IMR-90 (cell line): Measurements from ENCODE around the gene NBEAL1. TPM values are rescaled to one million over a fixed set of nuclear protein-coding genes. Genes with fewer than 3 reads are reported as not detected.

Experiments used
- ATAC-seq: fragments of 200-7000 bp; cut with Tn5 transposase; 2 replicates; pipeline ENCODE4 v1.9.1; 2020; ENCODE audit warnings: low read depth, mild to moderate bottlenecking, moderate library complexity
- BruUV-seq: library from RNA; stranded (reverse); fragments of 400-500 nt; replicated peaks from 2 replicates; lab custom pipeline; 2021; lab: Mats Ljungman, UMichigan
- CTCF ChIA-PET: fragments of 300-600 bp; formaldehyde crosslinking; extraction: SDS; loops from one replicate; lab custom pipeline; 2021; ENCODE audit warnings: antibody characterized with exemption; lab: Yijun Ruan, JAX
- POLR2A ChIA-PET: fragments of 300-600 bp; sonication (Branson Sonifier 250); formaldehyde crosslinking; loops from one replicate; lab custom pipeline; 2022; ENCODE audit warnings: antibody characterized with exemption; ENCODE audit not compliant: unreplicated experiment; lab: Charles Lee
- DNase-seq: peaks from one replicate; pipeline ENCODE4 v3.0.0; 2013
- H2AFZ ChIP-seq: replicated peaks from 2 replicates; pipeline ENCODE3; 2013; ENCODE audit warnings: low read length, mild to moderate bottlenecking; ENCODE audit not compliant: poor library complexity
- H2AK5ac ChIP-seq: 2 replicates; pipeline ENCODE4 v1.6.1; 2013; ENCODE audit warnings: low read depth, low read length, inconsistent platforms
- H2AK9ac ChIP-seq: replicated peaks from 2 replicates; pipeline ENCODE3; 2013; ENCODE audit warnings: mild to moderate bottlenecking, low read depth, low read length, moderate library complexity; ENCODE audit not compliant: poor library complexity
- H2BK120ac ChIP-seq: 2 replicates; pipeline ENCODE4 v1.6.1; 2013; ENCODE audit warnings: low read depth, low read length, inconsistent platforms
- H2BK15ac ChIP-seq: 3 replicates; pipeline ENCODE4 v1.6.1; 2013; ENCODE audit warnings: low read depth, low read length, inconsistent platforms
- H2BK20ac ChIP-seq: 2 replicates; pipeline ENCODE4 v1.6.1; 2013; ENCODE audit warnings: low read depth, mild to moderate bottlenecking, inconsistent platforms, low read length, moderate library complexity
- H2BK5ac ChIP-seq: 2 replicates; pipeline ENCODE4 v1.6.1; 2013; ENCODE audit warnings: mild to moderate bottlenecking, low read depth, low read length, inconsistent platforms; ENCODE audit not compliant: poor library complexity, severe bottlenecking
- H3K14ac ChIP-seq: replicated peaks from 2 replicates; pipeline ENCODE4 v1.6.1; 2013; ENCODE audit warnings: low read depth, low read length, inconsistent platforms
- H3K18ac ChIP-seq: 2 replicates; pipeline ENCODE4 v1.6.1; 2013; ENCODE audit warnings: low read depth, low read length, control low read depth
- H3K23ac ChIP-seq: 2 replicates; pipeline ENCODE4 v1.6.1; 2013; ENCODE audit warnings: low read depth, low read length, inconsistent platforms
- H3K27ac ChIP-seq: 2 replicates; pipeline ENCODE4 v1.5.1; 2013; ENCODE audit warnings: mild to moderate bottlenecking, control low read depth, low read length; ENCODE audit not compliant: insufficient read depth
- H3K27me3 ChIP-seq: 2 replicates; pipeline ENCODE4 v1.6.1; 2013; ENCODE audit warnings: low read length; ENCODE audit not compliant: control insufficient read depth, insufficient read depth
- H3K36me3 ChIP-seq: 2 replicates; pipeline ENCODE4 v1.6.1; 2013; ENCODE audit warnings: low read length, mixed read lengths; ENCODE audit not compliant: control insufficient read depth, insufficient read depth
- H3K4ac ChIP-seq: 2 replicates; pipeline ENCODE4 v1.6.1; 2013; ENCODE audit warnings: low read depth, low read length, inconsistent platforms
- H3K4me1 ChIP-seq: 2 replicates; pipeline ENCODE4 v1.6.1; 2013; ENCODE audit warnings: low read length, mixed read lengths; ENCODE audit not compliant: control insufficient read depth, insufficient read depth
- H3K4me2 ChIP-seq: 2 replicates; pipeline ENCODE4 v1.6.1; 2013; ENCODE audit warnings: low read depth, mild to moderate bottlenecking, control low read depth, low read length, moderate library complexity
- H3K4me3 ChIP-seq: 2 replicates; pipeline ENCODE4 v1.5.1; 2013; ENCODE audit warnings: low read depth, mild to moderate bottlenecking, control low read depth, low read length, moderate library complexity; ENCODE audit not compliant: insufficient read depth
- H3K56ac ChIP-seq: 2 replicates; pipeline ENCODE4 v1.6.1; 2013; ENCODE audit warnings: low read length, inconsistent platforms; ENCODE audit not compliant: insufficient read depth; ENCODE audit errors: extremely low read depth
- H3K79me1 ChIP-seq, 2 experiments: 2 replicates each; pipeline ENCODE4 v1.6.1; 2013; ENCODE audit warnings: low read length in 2 of 2, inconsistent platforms in 1 of 2, low read depth in 1 of 2
- H3K9ac ChIP-seq: 2 replicates; pipeline ENCODE4 v1.6.1; 2013; ENCODE audit warnings: low read depth, low read length, control low read depth
- H3K9me1 ChIP-seq: 2 replicates; pipeline ENCODE4 v1.6.1; 2013; ENCODE audit warnings: low read length, inconsistent platforms; ENCODE audit not compliant: insufficient read depth
- H3K9me3 ChIP-seq: 2 replicates; pipeline ENCODE4 v1.6.1; 2013; ENCODE audit warnings: low read length; ENCODE audit not compliant: control insufficient read depth, insufficient read depth
- H4K20me1 ChIP-seq: 2 replicates; pipeline ENCODE4 v1.6.1; 2013; ENCODE audit warnings: low read length, inconsistent platforms; ENCODE audit not compliant: insufficient read depth
- H4K5ac ChIP-seq: 2 replicates; pipeline ENCODE4 v1.6.1; 2013; ENCODE audit warnings: mild to moderate bottlenecking, low read depth, low read length, control low read depth
- H4K8ac ChIP-seq, 2 experiments: 2 replicates each; pipeline ENCODE4 v1.6.1; 2013; ENCODE audit warnings: low read depth in 2 of 2, low read length in 2 of 2, control low read depth in 1 of 2, inconsistent platforms in 1 of 2
- H4K91ac ChIP-seq: 2 replicates; pipeline ENCODE4 v1.6.1; 2013; ENCODE audit warnings: low read depth, low read length, inconsistent platforms; ENCODE audit not compliant: insufficient read depth
- BHLHE40 ChIP-seq: fragments of 150-350 bp; IDR thresholded peaks from 2 replicates; pipeline ENCODE4 v1.6.1; 2016; ENCODE audit warnings: mild to moderate bottlenecking, low read depth, low read length
- CHD1 ChIP-seq: IDR thresholded peaks from 2 replicates; pipeline ENCODE4 v1.6.1; 2012; ENCODE audit warnings: low read depth, low read length, improper control_type of control experiment
- CTCF ChIP-seq: conservative IDR thresholded peaks from 2 replicates; pipeline ENCODE4 v1.5.1; 2012; ENCODE audit warnings: mild to moderate bottlenecking, low read depth, low read length, improper control_type of control experiment
- ELK1 ChIP-seq: fragments of 150-350 bp; IDR thresholded peaks from 2 replicates; pipeline ENCODE4 v1.6.1; 2016; ENCODE audit warnings: low read depth, mild to moderate bottlenecking, low read length, moderate library complexity, borderline replicate concordance
- FOS ChIP-seq: fragments of 150-350 bp; IDR thresholded peaks from 2 replicates; pipeline ENCODE4 v1.6.1; 2016; ENCODE audit warnings: low read depth, low read length
- MAZ ChIP-seq: IDR thresholded peaks from 2 replicates; pipeline ENCODE4 v1.6.1; 2012; ENCODE audit warnings: low read depth, mild to moderate bottlenecking, low read length, improper control_type of control experiment, moderate library complexity, borderline replicate concordance
- MXI1 ChIP-seq: IDR thresholded peaks from 2 replicates; pipeline ENCODE4 v1.6.1; 2012; ENCODE audit warnings: low read depth, mild to moderate bottlenecking, low read length, moderate library complexity, borderline replicate concordance
- NFE2L2 ChIP-seq: fragments of 150-350 bp; IDR thresholded peaks from 2 replicates; pipeline ENCODE4 v1.6.1; 2016; ENCODE audit warnings: low read depth, mild to moderate bottlenecking, low read length
- POLR2A ChIP-seq: IDR thresholded peaks from 2 replicates; pipeline ENCODE4 v1.6.1; 2012; ENCODE audit warnings: mild to moderate bottlenecking, low read depth, low read length
- RAD21 ChIP-seq: IDR thresholded peaks from 2 replicates; pipeline ENCODE4 v1.6.1; 2012; ENCODE audit warnings: low read length, improper control_type of control experiment
- RCOR1 ChIP-seq: IDR thresholded peaks from 2 replicates; pipeline ENCODE4 v1.6.1; 2012; ENCODE audit warnings: mild to moderate bottlenecking, low read length, improper control_type of control experiment; ENCODE audit not compliant: insufficient replicate concordance
- SMC3 ChIP-seq: fragments of 150-350 bp; IDR thresholded peaks from 2 replicates; pipeline ENCODE4 v1.6.1; 2016; ENCODE audit warnings: low read depth, mild to moderate bottlenecking, antibody characterized with exemption, low read length, moderate library complexity
- USF2 ChIP-seq: fragments of 150-350 bp; IDR thresholded peaks from 2 replicates; pipeline ENCODE4 v1.6.1; 2017; ENCODE audit warnings: mild to moderate bottlenecking, antibody characterized with exemption, low read length, low read depth
- WGBS, 2 experiments: methylation state at CpG; one replicate each; pipeline versions ENCODE4 v1.1.5 to v1.1.7; 2013; ENCODE audit warnings: missing lambda C conversion rate in 2 of 2; ENCODE audit not compliant: insufficient read length in 1 of 2; ENCODE audit errors: extremely low coverage in 2 of 2; 5-methylcytosine and 5-hydroxymethylcytosine counted together
- dilution Hi-C: fragments of 300-500 bp; cut with HindIII; formaldehyde crosslinking; loops from one replicate; pipeline ENCODE4 v1.14.3; 2018; ENCODE audit warnings: low sequenced_read_pairs; ENCODE audit not compliant: unreplicated experiment
- in situ Hi-C: fragments of 300-500 bp; cut with MboI; formaldehyde crosslinking; loops from 3 replicates; pipeline ENCODE4 v1.14.3; 2019; ENCODE audit warnings: low sequenced_read_pairs, inconsistent platforms, mixed read lengths
- intact Hi-C: fragments of 100-400 bp; cut with micrococcal nuclease; formaldehyde crosslinking; loops from 2 replicates; pipeline ENCODE4 v1.10.0; 2022
- polyA plus RNA-seq, 3 experiments: library from polyadenylated mRNA; depleted of rRNA; stranded (reverse); fragments of >200 nt; gene quantifications; 2 replicates each; pipeline ENCODE4 v1.2.3, GENCODE V29; 2012; ENCODE audit warnings: low replicate concordance in 1 of 3
- total RNA-seq: library from RNA; depleted of rRNA; stranded (reverse); fragments of >200 nt; gene quantifications from 2 replicates; pipeline ENCODE4 v1.2.3, GENCODE V29; 2012

The NBEAL1 gene
- total and polyA plus RNA-seq, 2 of the 4 experiments (the other 2 are of a cell fraction): 6.4 to 38.0 TPM

- H3K9ac ChIP-seq: no peak overlapping the region
- H3K9me3 ChIP-seq: no peaks in the 10 kb centered on the region
- intact Hi-C loops (no loop called here), dilution Hi-C loops (no loop called here), in situ Hi-C loops (no loop called here)
- no peak overlapping the region for H3K18ac ChIP-seq
- H2AK5ac ChIP-seq: no peak overlapping the region
- WGBS, 2 experiments: no CpG with 5 or more reads among the region's 4 CpGs
- no peak overlapping the region for H3K56ac ChIP-seq
- ChIA-PET POLR2A (no interaction called here), CTCF (no interaction called here)
- no peak overlapping the region for H3K4ac ChIP-seq
- no peaks in the 10 kb centered on the region for H3K4me1 ChIP-seq
- no peak overlapping the region for H2BK120ac ChIP-seq
- no peak overlapping the region for H3K23ac ChIP-seq
- no TSS peak for BruUV-seq
- no peak overlapping the region for H3K4me2 ChIP-seq
- H3K27me3 ChIP-seq: no peaks in the 10 kb centered on the region
- H3K9me1 ChIP-seq: no peaks in the 10 kb centered on the region
- ATAC-seq (no peak), DNase-seq (no peak)
- H3K14ac ChIP-seq: no peak overlapping the region
- H3K36me3 ChIP-seq: peaks cover 7% of the 10 kb centered on the region; the same call in 1 of the 2 replicates
- no peaks in the 10 kb centered on the region for H3K79me1 ChIP-seq
- H4K20me1 ChIP-seq: no peaks in the 10 kb centered on the region
- H4K8ac ChIP-seq: no peak overlapping the region
- no peak overlapping the region for H2AK9ac ChIP-seq
- no peak overlapping the region for H2AFZ ChIP-seq
- H3K27ac ChIP-seq: no peak overlapping the region
- H4K91ac ChIP-seq: no peak overlapping the region
- no peak overlapping the region for H2BK20ac ChIP-seq
- no peak overlapping the region for H3K4me3 ChIP-seq
- H2BK5ac ChIP-seq: no peak overlapping the region
- no peak overlapping the region for H2BK15ac ChIP-seq
- TF ChIP-seq SMC3 (no peak), ELK1 (no peak), POLR2A (no peak), FOS (no peak), CHD1 (no peak), RCOR1 (no peak), RAD21 (no peak), MAZ (no peak), CTCF (no peak), MXI1 (no peak), USF2 (no peak), NFE2L2 (no peak), BHLHE40 (no peak)
- H4K5ac ChIP-seq: no peak overlapping the region
Observed at GRCh38 chr2:203135105-203135504, 120.4 kb downstream of the NBEAL1 start.
